GM12874 (cell line): ENCODE measurements around the gene FNDC11.

Source experiments
- TF ChIP-seq, protein P1 (sequence below): IDR thresholded peaks from 2 replicates; pipeline ENCODE4 v1.5.1; 2011; ENCODE audit warnings: low read depth, mild to moderate bottlenecking, control low read depth, low read length, moderate library complexity; ENCODE audit not compliant: insufficient read depth

The FNDC11 gene

DNA sequence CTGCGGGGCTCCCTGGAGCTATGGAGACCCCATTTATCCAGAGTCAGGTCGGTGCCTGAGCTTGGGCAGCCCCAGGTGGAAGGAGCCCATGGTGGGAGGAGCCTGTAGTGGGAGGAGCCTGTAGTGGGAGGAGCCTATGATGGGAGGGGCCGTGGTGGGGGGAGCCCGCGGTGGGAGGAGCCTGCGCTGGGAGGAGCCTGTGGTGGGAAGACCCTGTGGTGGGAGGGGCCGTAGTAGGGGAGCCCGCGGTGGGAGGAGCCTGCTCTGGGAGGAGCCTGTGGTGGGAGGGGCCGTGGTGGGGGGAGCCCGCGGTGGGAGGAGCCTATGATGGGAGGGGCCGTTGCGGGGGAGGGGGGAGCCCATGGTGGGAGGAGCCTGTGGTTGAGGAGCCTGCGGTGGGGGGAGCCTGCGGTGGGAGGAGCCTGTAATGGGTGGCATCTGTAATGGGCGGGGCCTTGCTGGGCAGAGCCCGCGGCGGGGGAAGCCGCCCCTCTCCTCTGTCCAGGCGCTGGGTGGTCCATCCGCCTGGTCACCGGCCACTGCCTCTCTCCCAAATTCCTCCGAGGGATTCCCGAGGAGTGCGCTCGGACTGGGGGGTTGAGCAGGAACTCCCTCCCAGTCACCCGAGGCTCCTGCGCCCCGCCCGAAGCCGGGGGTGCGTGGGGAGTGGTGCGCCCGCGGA lies 567 bp upstream of the FNDC11 start:
- TF ChIP-seq, protein P1, sequence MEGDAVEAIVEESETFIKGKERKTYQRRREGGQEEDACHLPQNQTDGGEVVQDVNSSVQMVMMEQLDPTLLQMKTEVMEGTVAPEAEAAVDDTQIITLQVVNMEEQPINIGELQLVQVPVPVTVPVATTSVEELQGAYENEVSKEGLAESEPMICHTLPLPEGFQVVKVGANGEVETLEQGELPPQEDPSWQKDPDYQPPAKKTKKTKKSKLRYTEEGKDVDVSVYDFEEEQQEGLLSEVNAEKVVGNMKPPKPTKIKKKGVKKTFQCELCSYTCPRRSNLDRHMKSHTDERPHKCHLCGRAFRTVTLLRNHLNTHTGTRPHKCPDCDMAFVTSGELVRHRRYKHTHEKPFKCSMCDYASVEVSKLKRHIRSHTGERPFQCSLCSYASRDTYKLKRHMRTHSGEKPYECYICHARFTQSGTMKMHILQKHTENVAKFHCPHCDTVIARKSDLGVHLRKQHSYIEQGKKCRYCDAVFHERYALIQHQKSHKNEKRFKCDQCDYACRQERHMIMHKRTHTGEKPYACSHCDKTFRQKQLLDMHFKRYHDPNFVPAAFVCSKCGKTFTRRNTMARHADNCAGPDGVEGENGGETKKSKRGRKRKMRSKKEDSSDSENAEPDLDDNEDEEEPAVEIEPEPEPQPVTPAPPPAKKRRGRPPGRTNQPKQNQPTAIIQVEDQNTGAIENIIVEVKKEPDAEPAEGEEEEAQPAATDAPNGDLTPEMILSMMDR: no peak

DNA sequence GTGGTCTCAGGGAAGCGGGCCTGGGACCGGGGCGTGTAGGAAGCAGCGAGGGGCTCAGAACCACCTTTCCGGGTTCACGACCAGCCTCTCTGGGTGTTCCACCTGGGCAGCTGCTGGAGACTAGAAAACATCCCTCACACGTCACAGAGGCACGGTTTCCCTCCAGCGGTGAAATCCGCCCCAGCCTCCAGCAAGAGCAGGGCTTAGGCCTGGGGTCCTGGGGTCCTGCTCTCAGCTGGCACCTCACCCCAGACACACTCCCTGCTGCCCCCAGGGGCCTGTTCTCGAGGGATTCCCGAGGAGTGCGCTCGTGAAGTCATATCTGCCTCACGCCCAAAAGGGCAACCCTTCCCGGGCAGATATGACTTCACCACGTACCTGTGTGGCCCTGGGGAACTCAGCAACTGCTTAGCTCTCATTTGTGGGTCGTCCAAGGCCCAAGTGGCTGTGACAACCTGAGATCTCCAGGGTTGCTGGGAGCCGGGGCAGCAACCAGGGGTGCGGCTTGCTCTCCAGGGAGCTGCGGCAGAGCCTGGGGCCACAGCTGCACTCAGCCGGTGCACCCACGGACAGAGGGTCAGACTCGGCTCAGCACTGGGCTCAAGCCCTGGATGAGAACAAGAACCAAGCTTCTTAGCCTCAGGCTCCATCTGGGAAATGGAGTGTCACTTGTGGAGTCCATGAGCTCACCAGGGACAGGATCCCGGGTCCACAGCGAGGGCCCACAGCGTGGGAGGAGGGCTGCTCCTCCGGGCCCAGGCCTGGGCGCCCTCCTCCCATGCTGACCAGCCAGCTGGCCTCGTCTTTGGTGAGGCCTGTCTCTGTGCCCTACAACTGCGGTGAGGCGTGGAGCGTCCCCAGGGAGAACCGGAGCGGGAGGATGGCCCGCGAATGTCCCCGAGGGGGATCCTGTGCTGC lies 661 bp downstream of the FNDC11 start:
- TF ChIP-seq, protein P1: no peak

DNA sequence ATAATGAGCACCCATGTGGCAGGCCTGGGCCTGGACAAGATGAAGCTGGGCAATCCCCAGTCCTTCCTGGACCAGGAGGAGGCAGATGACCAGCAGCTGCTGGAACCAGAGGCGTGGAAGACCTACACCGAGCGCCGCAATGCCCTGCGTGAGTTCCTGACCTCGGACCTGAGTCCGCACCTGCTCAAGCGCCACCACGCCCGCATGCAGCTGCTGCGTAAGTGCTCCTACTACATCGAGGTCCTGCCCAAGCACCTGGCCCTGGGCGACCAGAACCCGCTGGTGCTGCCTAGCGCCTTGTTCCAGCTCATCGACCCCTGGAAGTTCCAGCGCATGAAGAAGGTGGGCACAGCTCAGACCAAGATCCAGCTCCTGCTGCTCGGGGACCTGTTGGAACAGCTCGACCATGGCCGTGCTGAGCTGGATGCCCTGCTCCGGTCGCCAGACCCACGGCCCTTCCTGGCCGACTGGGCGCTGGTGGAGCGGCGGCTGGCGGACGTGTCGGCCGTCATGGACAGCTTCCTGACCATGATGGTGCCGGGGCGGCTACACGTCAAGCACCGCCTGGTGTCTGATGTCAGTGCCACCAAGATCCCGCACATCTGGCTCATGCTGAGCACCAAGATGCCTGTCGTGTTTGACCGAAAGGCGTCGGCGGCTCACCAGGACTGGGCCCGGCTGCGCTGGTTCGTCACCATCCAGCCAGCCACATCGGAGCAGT lies 1.9 kb downstream of the FNDC11 start:
- TF ChIP-seq, protein P1: no peak

DNA sequence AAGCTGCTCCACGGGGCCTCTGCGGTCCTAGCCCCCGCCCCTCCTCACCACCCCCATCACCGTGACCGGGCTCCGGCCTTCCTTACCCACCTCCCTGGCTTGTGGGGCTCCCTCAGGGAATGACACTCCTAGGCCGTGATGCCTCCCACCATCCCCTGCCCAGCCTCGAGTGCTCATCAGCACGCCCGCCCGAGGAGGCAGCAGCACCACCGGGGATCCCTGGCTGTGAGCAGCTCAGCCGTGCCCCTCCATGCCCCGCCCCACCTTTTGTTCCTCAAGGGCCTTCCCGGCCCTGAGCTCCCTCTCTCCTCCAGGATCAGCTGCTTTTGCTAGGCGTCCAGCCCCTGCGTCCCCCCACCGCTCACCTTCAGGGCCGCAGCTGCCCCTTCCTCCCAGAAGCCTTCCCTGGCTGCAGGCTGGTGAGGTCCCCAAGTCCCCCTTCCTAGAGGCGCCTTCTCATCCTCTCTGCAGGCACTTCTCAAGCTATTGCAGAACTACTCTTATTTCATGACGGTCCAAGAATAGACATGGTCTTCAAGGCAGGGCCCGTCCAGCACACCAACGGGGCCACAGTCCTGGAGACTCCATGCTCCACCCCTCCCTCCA lies 3.0 kb downstream of the FNDC11 start:
- TF ChIP-seq, protein P1: no peak

DNA sequence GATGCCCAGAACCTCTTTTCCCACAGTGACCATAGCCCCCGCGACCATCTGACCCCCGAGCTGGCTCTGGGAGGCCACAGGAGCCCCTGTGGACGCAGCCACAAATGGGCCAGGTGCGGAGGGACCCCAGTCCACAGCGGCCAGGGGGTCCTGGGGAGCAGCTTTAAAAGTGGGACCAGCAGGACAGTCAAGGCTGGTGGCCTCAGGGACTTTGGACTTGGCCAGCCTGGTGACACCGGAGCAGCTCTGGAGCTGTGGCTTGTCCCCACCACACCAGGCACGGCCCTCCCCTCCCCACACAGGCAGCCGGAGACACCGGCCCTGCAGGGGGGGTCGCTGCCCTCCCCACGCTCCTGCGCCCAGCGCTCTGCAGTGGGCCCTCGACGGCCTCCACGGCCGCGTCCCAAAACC lies 3.5 kb downstream of the FNDC11 start:
- TF ChIP-seq, protein P1: no peak

GRCh38 chr20:63558804-63559484 lies 5.0 kb downstream of the FNDC11 start:
- TF ChIP-seq, protein P1: no peak
